ENCODE results near the gene RLF.

DNA sequence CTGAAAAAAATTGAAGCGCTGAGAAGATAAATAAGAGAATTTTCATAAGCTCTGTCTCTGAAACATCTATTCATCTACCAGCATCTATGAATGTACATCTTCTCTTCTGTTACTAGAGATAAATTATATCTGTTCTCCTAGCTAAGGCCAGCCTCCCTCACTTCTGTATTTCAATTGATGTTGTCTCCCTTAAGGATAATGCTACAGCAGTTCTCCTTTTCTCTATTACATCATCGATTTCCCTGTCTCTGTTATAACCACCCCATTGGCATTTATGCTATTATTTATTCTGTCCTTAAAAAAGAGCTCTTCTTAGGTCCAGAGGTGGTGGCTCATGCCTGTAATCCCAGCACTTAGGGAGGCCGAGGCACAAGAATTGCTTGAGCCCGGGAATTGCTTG lies 43.7 kb downstream of the RLF start:
- no peak for TF ChIP-seq CTCF (IDR thresholded peaks at IDR 0.05; ENCODE audit: borderline replicate concordance, extremely low read depth, low read length, poor library complexity, severe bottlenecking)
- no peak for TF ChIP-seq EZH2 (IDR thresholded peaks at IDR 0.05; ENCODE audit: borderline replicate concordance, low read depth, low read length, severe bottlenecking)

Data from DND-41 (cell line).